Panc1 (cell line): ENCODE data around the gene RNF224. TPM values are rescaled to one million over a fixed set of nuclear protein-coding genes. Genes with fewer than 3 reads are reported as not detected.

ENCODE experiments used
- ATAC-seq: fragments of 200-7000 bp; cut with Tn5 transposase; 2 replicates; pipeline ENCODE4 v1.9.1; 2020; ENCODE audit warnings: mild to moderate bottlenecking, moderate library complexity
- BruUV-seq: library from RNA; stranded (reverse); fragments of 400-500 nt; replicated peaks from 2 replicates; lab custom pipeline; 2021; lab: Mats Ljungman, UMichigan
- CTCF ChIA-PET: fragments of 300-600 bp; sonication (Branson Sonifier 250); formaldehyde crosslinking; loops from one replicate; lab custom pipeline; 2022; ENCODE audit warnings: antibody characterized with exemption; lab: Charles Lee
- POLR2A ChIA-PET: fragments of 300-600 bp; sonication (Branson Sonifier 250); formaldehyde crosslinking; loops from one replicate; lab custom pipeline; 2022; ENCODE audit warnings: antibody characterized with exemption; lab: Charles Lee
- DNase-seq: peaks from one replicate; pipeline ENCODE4 v3.0.0-alpha.2; 2010; ENCODE audit warnings: low read depth, low spot score
- H3K27ac ChIP-seq: 2 replicates; pipeline ENCODE4 v1.5.1; 2011; ENCODE audit warnings: mild to moderate bottlenecking, low read length, inconsistent platforms
- H3K27me3 ChIP-seq: fragments of 200-500 bp; sonication (Bioruptor generic); 2 replicates; pipeline ENCODE4 v1.6.0; 2014; ENCODE audit warnings: low read length, inconsistent platforms; ENCODE audit not compliant: control insufficient read depth, insufficient read depth
- H3K36me3 ChIP-seq: fragments of 200-500 bp; sonication (Bioruptor generic); 2 replicates; pipeline ENCODE4 v1.5.1; 2014; ENCODE audit warnings: inconsistent platforms, mild to moderate bottlenecking, low read length, moderate library complexity; ENCODE audit not compliant: control insufficient read depth, insufficient read depth
- H3K4me1 ChIP-seq: 2 replicates; pipeline ENCODE4 v1.5.1; 2011; ENCODE audit warnings: inconsistent platforms, mild to moderate bottlenecking, low read length, moderate library complexity; ENCODE audit not compliant: control insufficient read depth, insufficient read depth
- H3K4me3 ChIP-seq, 2 experiments: 2 replicates each; pipeline ENCODE4 v1.5.1; 2011 to 2012; ENCODE audit warnings: low read depth in 2 of 2, low read length in 2 of 2, mild to moderate bottlenecking in 2 of 2, inconsistent platforms in 1 of 2, moderate library complexity in 1 of 2
- H3K9me3 ChIP-seq: fragments of 200-500 bp; sonication (Bioruptor generic); 2 replicates; pipeline ENCODE4 v1.5.1; 2014; ENCODE audit warnings: low read depth, mild to moderate bottlenecking, inconsistent platforms, low read length, moderate library complexity; ENCODE audit not compliant: control insufficient read depth, insufficient read depth
- CTCF ChIP-seq: fragments of 450-650 bp; IDR thresholded peaks from 2 replicates; pipeline ENCODE4 v1.5.1; 2017; ENCODE audit warnings: mild to moderate bottlenecking
- POLR2AphosphoS5 ChIP-seq: IDR thresholded peaks from 2 replicates; pipeline ENCODE4 v1.6.1; 2012; ENCODE audit warnings: mild to moderate bottlenecking, low read depth, low read length, moderate library complexity
- SIN3A ChIP-seq: IDR thresholded peaks from 2 replicates; pipeline ENCODE4 v1.6.1; 2012; ENCODE audit warnings: low read depth, mild to moderate bottlenecking, low read length, moderate library complexity, borderline replicate concordance; ENCODE audit not compliant: insufficient read depth
- TCF7L2 ChIP-seq: IDR thresholded peaks from 2 replicates; pipeline ENCODE4 v1.6.1; 2011; ENCODE audit warnings: mild to moderate bottlenecking, low read depth, low read length, inconsistent platforms
- in situ Hi-C: cut with HindIII; loops from 2 replicates; pipeline ENCODE4 v1.10.0; 2016; ENCODE audit warnings: low sequenced_read_pairs, low pct_unique_long_range_greater_than_20kb
- intact Hi-C: fragments of 100-400 bp; cut with micrococcal nuclease; formaldehyde crosslinking; loops from one replicate; pipeline ENCODE4 v1.10.0; 2022; ENCODE audit not compliant: unreplicated experiment
- total RNA-seq: library from RNA; stranded (reverse); gene quantifications from one replicate; pipeline ENCODE4 v1.2.1, GENCODE V29; 2021; ENCODE audit not compliant: unreplicated experiment
- TF ChIP-seq, protein P1 (sequence below), 2 experiments: IDR thresholded peaks; 2 replicates each; pipeline ENCODE4 v1.6.1; 2011 to 2012; ENCODE audit warnings: low read depth in 2 of 2, control low read depth in 1 of 2, low read length in 1 of 2, mild to moderate bottlenecking in 1 of 2, moderate library complexity in 1 of 2; ENCODE audit not compliant: insufficient read depth in 1 of 2

The RNF224 gene
- total RNA-seq, 1 experiment from 2014 or later, result 0.15 TPM

- ATAC-seq (no peak), DNase-seq (no peak)
- POLR2A ChIA-PET, result no interaction called here
- TF ChIP-seq POLR2AphosphoS5 (no peak), CTCF (no peak), SIN3A (no peak), TCF7L2 (no peak)
- TF ChIP-seq, protein P1, sequence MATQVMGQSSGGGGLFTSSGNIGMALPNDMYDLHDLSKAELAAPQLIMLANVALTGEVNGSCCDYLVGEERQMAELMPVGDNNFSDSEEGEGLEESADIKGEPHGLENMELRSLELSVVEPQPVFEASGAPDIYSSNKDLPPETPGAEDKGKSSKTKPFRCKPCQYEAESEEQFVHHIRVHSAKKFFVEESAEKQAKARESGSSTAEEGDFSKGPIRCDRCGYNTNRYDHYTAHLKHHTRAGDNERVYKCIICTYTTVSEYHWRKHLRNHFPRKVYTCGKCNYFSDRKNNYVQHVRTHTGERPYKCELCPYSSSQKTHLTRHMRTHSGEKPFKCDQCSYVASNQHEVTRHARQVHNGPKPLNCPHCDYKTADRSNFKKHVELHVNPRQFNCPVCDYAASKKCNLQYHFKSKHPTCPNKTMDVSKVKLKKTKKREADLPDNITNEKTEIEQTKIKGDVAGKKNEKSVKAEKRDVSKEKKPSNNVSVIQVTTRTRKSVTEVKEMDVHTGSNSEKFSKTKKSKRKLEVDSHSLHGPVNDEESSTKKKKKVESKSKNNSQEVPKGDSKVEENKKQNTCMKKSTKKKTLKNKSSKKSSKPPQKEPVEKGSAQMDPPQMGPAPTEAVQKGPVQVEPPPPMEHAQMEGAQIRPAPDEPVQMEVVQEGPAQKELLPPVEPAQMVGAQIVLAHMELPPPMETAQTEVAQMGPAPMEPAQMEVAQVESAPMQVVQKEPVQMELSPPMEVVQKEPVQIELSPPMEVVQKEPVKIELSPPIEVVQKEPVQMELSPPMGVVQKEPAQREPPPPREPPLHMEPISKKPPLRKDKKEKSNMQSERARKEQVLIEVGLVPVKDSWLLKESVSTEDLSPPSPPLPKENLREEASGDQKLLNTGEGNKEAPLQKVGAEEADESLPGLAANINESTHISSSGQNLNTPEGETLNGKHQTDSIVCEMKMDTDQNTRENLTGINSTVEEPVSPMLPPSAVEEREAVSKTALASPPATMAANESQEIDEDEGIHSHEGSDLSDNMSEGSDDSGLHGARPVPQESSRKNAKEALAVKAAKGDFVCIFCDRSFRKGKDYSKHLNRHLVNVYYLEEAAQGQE (IDR thresholded peaks at IDR 0.05; ENCODE audit: insufficient read depth in 1 of 2, low read depth in 2 of 2, low read length in 1 of 2), result no peak
- BruUV-seq, result no TSS peak
- CTCF ChIA-PET, result interaction anchor here (0.6 kb wide), 1 partner anchor 18 kb away, joined by 3 read pairs; no protein-coding TSS in a partner anchor
- intact Hi-C loops (no loop called here), in situ Hi-C loops (no loop called here)
- Histone ChIP-seq H3K9me3 (no peaks in the 10 kb centered on the region), H3K4me1 (no peaks in the 10 kb centered on the region), H3K36me3 (no peaks in the 10 kb centered on the region), H3K27ac (no peak overlapping the region), H3K4me3 (no peak overlapping the region), H3K27me3 (no peaks in the 10 kb centered on the region)
Measured at GRCh38 chr9:137266162-137266527, 38.8 kb downstream of the RNF224 start.

DNA sequence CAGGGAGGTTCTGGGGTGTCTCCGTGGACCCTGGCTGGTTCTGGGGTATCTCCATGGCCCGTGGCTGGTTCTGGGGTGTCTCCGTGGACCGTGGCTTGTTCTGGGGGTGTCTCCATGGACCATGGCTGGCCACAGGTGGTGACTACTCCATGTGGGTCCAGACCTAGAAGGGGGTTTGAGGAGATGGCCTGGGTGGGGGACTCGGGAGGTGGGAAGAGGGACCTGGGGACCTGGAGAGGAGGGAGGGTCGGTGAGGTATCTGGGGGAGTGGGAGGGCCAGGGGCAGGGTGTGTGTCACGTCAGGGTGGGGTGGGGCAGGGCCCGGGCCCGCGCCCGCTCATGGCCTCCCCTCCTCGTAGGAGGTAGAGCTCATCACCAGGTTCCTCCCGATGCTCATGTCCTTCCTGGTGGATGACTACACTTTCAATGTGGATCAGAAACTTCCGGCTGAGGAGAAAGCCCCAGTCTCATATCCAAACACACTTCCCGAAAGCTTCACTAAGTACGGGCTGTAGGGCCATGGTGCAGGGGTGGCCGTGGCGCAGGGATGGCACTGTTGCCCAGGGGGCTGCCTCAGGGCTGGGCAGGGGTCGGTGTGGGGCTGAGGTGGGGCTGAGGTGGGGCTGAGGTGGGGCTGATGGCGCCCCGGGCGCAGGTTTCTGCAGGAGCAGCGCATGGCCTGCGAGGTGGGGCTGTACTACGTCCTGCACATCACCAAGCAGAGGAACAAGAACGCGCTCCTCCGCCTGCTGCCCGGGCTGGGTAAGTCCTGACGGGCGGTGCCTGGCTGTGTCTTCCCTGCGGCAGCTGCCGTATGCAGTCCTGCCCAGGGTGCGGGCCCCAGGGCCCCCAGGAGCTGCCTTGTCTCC, 39.5 kb downstream of the RNF224 start:
- Histone ChIP-seq H3K27ac (no peak overlapping the region), H3K4me3 (no peak overlapping the region), H3K4me1 (no peaks in the 10 kb centered on the region), H3K9me3 (no peaks in the 10 kb centered on the region), H3K27me3 (no peaks in the 10 kb centered on the region), H3K36me3 (no peaks in the 10 kb centered on the region)
- BruUV-seq, result no TSS peak
- TF ChIP-seq TCF7L2 (no peak), SIN3A (no peak), POLR2AphosphoS5 (no peak), CTCF (no peak)
- TF ChIP-seq, protein P1 (IDR thresholded peaks at IDR 0.05; ENCODE audit: insufficient read depth in 1 of 2, low read depth in 2 of 2, low read length in 1 of 2), result no peak
- ChIA-PET POLR2A (interaction anchor here (0.7 kb wide), 1 partner anchor 10 kb away, joined by 9 read pairs; the partner anchor contains the start of gene TOR4A), CTCF (no interaction called here)
- DNase-seq (no peak), ATAC-seq (no peak)
- intact Hi-C loops, result no loop called here
- in situ Hi-C loops, result no loop called here
